GM18511 (cell line): ENCODE results near the gene MTG1.
A peak's percentile ranks its signal among the peaks of the same experiment; 100 is the strongest.
"Not testable (repeated sequence)": the region's sequence is repeated elsewhere in the genome, so short reads cannot be mapped to it uniquely, and the experiment has no call there.

ENCODE experiments used
- ATAC-seq: cut with Tn5 transposase; IDR thresholded peaks from one replicate; pipeline ENCODE4 v1.9.1; 2021; ENCODE audit warnings: mild to moderate bottlenecking, moderate library complexity; ENCODE audit not compliant: unreplicated experiment

The MTG1 gene

DNA sequence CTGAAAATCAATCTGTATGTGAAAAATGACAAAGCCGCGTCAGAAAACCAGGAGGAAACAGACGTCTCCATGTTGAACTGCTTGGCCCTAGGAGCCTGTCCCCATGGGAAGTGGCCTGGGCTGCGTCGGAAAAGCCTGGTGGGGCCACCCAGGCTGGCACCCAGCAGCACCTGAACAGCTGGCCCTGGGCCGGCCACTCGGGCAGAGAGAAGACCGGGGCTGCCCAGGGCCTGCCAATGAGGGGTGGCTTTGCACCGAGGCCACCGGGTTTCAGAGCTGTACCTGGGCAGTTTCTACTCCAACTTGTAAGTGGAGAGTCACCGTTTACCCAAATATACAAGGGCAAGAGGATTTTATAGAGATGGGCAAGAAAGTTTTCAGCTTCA lies 35.0 kb upstream of the MTG1 start:
- no peak for ATAC-seq

DNA sequence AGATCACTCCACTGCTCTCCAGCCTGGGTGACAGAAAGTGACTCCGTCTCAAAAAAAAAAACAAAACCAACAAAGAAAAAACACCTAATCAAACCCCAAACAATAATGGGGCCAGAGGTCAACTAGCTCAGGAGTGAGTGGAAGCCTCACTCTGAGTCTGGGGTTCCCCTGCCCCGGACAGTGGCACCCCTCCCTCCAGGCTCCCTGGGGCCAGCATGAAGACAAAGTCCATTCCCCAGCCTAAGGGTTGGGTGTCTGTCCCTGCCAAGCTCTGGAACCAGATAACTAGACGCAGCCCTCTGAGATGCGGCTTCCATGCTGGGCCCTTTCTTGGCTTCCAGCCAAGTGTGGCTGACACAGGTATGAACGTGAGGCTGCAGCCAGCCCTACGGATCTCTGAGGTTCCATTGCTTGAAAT lies 34.4 kb upstream of the MTG1 start:
- ATAC-seq: no peak

DNA sequence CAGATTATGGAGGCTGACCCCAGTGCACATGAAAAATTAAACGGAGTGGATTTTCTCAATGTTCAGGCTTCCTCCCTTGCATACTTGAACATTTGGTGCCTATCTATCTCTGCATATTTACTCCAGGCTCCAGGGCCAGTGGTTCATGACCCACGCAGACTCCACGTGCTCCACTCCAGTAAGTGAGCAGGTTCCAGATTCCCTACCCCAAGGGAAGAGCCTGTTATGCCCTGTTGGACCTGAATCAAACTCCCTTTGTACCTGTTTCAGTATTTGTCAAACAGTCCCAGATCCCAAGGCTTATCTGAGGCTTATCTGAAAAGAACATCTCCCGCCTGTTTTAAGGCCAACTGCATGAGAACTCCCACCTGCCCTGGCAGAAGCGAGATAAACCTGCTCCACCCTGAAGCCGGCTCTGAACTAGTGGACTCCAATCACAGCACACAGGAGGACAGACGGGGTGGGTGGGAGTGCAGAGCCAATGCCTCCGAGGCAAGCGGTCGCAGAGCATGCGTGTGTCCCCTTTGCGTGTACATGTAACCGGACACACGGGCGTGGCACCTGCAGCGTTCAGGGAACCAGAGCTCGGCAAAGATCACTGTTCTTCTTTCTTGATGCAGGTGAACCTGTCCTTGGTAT lies 33.9 kb upstream of the MTG1 start:
- no peak for ATAC-seq

DNA sequence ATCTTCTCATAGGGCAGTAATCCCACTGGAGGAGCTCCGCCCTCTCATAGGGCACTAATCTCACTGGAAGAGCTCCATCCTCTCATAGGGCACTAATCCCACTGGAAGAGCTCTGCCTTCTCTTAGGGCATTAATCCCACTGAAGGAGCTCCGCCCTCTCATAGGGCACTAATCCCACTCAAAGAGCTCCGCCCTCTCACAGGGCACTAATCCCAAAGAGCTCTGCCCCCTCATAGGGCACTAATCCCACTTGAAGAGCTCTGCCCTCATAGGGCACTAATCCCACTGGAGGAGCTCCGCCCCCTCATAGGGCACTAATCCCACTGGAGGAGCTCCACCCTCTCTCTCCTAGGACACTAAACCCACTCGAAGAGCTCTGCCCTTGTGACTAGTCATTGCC lies 32.7 kb upstream of the MTG1 start:
- ATAC-seq: no peak

DNA sequence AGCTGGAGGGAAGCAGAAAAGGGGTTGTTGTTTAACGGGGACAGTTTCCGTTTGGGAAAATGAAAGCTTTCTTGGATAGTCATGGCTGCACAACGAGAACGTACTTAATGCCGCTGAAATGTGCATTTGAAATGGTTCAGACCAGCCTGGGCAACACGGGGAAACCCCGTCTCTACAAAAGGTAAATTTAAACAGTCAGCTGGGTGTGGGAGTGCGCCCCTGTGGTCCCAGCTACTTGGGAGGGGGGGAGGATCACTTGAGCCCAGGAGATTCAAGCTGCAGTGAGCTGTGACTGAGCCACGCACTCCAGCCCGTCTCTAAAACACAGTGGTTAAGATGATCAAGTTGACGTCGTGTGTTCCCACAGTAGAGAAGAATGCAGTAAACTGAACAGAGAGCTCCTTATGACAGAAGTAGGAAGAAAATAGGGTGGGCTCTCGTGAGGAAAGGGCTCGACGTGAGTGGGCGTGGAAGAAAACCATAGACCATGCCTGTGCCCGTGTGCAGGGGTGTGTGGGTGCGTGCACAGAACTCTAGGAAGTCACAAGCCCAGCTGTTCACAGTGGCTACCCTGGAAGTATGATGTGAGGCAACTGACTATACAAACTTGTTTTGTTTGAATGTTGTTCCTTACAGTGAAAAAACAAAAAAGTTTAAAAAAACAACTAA lies 32.0 kb upstream of the MTG1 start:
- no peak for ATAC-seq

DNA sequence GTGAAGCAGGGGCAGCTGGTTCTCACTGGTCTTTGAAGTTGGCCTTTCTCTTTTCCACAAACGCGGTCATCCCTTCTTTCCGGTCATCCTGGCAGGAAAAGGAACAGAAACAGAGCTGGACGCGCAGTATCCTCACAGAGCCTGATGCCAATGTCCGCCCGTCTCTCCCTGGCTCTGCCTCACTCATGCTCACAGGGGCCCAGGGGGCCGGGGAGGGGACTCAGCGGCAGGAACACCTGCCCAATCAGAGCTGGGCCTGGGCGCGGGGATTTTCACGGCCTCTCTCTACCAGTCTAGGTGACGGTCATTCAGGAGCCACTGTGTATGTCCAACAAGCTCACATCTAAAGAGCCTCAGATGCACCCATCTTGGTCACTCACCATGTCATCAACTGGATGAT lies 31.1 kb upstream of the MTG1 start:
- ATAC-seq: no peak

DNA sequence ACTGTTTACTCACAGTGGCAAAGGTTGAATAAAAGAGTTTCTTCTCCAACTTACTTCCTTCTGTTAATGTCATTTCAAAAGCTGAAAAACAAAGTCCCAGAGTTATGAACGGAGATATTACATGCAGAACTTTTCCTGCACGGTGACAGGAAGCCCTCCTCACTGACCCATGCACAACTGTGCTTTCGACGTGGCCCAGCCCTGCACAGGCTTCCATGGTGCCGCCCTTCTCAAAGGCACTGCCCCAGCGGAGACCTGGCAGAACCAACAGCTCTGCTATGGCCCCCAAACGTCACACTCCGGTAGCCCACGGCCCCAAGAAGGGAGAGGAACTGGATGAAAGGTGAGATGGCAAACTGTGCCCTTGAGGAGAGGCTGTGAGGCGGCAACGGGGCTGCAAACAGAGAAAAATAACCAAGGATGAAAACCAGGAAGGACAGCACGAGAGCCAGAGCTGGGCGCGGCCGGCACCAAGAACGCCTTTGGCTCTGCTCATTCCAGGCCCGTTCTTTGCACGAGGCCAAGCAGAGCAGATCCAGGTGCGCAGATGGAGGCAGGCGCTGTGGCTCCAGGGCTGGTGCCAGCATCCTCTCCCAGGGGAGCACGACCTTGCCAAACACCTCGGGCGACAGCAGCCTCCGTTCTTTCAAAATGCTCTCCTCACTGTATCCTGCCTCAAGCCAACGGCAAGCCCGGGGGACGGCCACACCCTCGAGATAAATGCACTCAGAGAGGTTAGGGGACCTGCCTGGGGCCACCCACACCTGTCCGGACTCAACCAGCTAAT lies 29.1 kb upstream of the MTG1 start:
- ATAC-seq: no peak

DNA sequence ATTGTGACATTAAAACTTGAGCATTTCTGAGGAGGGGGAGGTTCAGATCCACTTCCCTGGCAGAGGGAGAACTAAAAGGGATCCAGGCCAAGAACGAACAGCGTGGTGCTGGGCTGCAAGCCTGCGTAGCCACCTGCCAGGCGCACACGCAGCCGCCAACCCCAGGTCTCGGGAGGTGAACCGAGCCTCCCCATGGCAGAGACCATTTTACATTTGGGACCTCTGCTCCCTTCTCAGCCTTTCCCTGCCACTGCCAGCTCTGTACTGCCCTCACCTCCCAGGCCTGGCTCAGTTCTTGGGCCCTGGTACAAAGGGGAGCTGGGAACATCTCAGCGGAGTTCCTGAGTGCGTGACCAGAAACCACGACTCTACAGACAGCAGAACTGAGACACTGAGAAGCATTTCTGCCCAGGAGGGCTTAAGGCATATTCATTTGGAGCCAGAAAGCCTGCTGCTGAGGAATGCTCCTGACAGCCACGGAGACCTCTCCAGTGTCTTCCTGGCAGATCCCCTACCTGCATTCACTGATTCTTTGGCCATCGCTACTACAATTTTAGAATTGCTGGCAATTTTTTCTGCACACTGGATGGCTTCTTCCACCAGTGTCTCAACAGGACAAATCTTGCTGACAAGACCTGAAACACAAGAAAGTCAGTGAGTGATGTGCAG lies 28.4 kb upstream of the MTG1 start:
- no peak for ATAC-seq

DNA sequence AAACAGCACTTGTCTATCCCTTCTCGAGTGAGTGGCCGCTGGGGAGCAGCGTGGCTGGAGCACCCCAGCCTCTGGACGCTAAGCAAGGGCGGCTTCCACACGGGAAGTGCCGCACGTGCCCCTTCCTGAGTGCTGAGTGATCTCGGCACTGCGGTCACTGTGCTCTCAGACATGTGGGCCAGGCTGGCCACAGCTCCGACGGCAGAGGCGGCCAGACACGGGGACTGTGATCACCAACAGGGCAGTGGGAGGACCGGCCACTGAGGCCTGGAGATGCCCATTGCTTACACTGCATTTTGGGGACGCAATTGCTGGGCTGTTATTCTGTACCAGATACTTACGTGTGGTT lies 27.9 kb upstream of the MTG1 start:
- no peak for ATAC-seq

DNA sequence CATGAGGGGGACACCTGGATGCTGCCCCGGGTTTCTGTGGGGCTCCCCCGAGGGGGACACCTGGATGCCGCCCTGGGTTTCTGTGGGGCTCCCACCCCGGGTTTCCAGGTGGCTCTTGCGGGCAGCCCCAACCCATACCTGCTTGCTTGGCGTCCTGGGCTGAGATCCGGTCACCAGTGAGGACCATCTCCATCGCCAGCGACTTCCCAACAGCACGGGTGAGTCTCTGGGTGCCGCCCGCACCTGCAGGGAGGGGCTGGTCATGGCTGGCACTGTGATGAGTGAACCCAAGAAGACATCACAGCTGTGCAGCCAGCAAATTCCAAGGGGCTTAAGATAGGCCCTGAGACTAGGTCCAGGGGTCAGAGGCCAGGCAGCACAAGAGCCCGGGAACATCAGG lies 27.2 kb upstream of the MTG1 start:
- ATAC-seq: no peak

DNA sequence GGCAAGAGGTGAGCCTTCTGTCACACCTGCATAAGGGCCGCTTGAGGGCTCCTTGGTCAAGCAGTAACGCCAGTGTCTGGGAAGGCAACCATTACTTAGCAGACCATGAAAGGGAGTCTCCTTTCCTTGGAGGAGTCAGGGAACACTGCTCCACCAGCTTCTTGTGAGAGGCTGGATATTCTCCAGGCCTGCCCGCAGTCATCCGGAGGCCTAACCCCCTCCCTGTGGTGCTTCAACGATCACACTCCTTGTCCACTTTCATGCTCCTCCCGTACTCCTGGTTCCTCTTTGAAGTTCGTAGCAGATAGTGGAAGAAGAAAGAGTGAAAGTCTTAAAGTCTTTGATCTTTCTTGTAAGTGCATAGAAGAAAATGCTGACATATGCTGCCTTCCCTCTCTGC lies 26.5 kb upstream of the MTG1 start:
- not testable (repeated sequence) for ATAC-seq

DNA sequence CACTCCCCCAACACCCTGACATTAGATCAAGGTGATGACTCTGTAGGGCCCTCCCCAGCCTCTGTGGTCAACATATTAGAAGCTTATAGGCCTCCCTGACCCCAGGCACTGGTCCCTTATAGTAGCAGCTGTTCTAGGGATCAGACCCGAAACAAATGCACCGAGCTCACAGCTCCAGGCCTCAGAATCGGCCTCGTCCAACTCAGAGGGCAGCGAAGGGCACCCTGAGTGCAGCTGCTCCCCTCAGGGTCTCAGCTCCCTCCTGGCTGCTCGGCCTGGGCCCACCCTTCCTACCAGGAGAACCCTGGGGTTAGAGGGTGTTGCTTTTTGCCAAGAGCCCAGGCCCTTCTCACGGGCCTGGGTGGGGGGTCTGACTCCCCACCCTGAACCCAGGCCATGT lies 25.8 kb upstream of the MTG1 start:
- no peak for ATAC-seq

DNA sequence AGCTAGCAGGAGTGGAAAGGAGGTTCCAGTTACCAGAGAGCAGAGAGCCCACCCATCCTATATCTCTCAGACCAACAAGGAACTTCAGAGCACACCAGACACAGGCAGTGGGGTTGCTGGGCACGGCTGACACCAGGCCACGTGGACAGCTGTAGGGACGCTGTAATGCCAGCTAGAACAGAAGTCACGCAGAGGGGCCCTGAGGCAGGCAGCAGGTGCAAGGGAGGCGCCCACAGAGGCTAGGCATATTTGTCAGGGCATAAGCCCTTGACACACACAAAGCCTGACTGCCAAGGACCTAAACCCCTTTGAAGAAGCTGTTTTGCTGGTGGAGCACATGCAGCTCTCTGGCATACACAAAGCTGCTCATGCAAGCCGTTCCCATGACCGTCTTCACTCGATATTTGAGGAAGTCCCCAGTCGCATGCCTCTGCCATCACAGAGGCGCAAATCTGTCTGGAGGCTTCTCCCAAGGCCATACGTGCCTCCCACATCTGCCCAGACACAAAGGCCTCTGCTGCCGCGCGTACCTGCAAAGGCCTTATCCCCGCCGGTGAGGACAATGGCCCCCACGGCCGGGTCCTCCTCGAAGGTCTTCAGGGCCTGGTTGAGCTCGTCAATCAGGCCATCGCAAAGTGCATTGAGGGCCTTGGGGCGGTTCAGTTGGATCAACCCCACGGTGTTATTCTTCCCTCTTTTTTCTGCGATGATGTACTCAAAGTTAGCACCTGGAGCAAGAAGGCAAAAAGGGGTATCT lies 23.7 kb upstream of the MTG1 start:
- no peak for ATAC-seq

DNA sequence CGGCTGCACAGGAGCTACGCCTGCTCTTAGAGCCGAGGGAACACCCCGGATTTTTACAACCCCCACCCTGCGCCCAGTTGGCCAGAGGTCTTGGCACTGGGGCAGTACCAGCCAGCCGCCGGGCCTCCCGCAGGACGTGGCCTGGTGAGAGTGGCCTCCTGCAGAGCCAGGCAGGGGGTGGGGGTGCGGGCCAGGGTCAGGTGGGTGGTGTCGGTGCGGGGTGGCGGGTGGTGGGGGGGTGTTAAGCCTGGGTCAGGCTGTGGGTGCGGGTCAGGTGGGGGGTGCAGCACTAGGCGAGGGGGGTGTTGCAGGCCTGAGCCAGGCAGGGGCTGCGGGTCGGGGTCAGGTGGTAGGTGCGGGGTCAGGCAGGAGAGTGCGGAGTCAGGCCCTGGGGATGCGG lies 21.4 kb upstream of the MTG1 start:
- ATAC-seq: no peak

DNA sequence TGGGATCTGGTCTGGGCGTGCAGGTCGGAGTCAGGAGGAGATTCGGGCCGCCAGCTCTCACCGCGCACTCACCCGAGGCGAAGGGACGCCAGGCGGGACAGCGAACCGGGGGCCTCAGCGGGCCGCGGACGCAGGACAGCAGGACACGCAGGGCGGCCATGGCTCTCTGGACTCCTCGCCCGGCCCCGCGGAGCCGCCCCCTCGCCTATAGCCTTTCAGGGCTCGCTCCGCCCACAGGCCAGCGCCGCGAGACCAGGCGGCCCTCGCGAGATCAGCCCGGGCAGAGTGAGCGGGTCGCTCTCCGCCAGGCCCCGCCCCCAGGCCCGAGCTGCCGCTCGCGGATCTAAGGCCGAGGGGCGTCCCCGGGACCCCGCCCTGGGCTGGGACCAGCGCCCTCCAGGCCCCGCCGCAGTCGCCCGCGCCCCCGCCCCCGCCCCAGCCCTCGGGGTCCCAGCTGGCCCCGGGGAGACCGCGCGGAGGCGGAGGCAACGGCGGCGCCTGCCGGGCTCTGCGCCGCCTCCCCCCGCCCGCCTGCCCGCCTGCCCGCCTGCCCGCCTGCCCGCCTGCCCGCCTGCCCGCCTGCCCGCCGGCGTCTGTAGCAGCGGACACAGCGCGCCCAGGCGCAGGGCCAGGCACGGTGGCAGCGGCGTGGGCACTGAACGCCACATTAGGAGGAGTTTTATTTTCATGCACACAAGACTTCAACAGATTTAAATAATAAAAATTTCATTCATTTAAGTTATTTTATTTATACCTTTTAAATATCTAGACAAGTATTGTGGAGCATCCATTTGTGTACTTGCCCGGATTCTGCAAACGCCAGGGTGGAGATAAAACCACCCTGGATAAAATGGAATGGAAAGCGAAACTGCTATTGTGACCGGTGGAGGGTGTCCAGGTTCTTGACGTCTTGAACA lies 20.5 kb upstream of the MTG1 start, which contains the start of gene ECHS1:
Gene ECHS1, minus strand, starts transcription at position 181 of the 917 bp plus-strand sequence. Its CDS starts 21 bp downstream, at position 160.
- ATAC-seq: peak; percentile 95

DNA sequence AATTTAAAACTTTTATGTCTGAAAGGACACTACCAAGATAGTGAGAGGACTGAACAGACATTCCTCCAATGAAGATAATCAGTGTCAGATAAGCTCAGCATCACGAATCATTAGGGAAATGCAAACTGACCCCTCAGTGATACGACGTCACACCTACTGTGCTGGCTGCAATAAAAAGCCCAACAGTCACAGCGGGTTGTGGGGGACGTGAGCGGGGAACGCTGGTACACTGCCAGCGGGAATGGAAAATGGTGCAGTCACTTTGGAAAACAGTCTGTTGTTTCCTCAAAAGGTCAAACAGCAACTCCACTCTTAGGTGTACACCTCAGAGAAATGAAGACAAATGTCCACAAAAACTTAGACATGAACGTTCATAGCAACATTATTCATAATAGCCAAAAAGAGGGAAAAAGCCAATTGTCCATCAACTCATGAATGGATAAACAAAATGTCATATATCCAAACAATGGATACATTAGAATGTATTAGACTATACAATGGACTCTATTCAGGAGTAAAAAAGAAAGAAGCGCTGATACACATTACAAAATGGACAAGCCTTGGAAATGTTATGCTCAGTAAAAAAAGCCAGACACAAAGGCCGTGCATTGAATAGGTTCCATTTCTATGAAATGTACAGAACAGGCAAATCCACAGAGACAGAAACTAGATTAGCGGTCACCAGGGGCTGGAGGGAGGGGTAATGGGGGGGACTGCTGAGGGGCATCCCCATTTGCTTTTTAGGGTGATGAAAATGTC lies 18.4 kb upstream of the MTG1 start:
- ATAC-seq: no peak

DNA sequence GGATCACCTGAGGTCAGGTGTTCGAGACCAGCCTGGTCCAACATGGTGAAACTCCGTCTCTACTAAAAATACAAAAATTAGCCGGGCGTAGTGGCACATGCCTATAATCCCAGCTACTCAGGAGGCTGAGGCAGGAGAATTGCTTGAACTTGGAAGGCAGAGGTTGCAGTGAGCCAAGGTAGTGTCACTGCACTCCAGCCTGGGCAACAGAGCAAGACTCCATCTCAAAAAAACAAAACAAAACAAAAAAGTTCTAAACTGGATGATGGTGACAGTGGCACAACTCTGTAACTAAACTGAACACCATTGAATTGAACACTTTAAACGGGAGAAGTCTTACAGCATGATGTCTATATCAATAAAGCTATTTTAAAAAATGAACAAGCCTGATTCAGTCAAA lies 17.8 kb upstream of the MTG1 start:
- ATAC-seq: not testable (repeated sequence)

DNA sequence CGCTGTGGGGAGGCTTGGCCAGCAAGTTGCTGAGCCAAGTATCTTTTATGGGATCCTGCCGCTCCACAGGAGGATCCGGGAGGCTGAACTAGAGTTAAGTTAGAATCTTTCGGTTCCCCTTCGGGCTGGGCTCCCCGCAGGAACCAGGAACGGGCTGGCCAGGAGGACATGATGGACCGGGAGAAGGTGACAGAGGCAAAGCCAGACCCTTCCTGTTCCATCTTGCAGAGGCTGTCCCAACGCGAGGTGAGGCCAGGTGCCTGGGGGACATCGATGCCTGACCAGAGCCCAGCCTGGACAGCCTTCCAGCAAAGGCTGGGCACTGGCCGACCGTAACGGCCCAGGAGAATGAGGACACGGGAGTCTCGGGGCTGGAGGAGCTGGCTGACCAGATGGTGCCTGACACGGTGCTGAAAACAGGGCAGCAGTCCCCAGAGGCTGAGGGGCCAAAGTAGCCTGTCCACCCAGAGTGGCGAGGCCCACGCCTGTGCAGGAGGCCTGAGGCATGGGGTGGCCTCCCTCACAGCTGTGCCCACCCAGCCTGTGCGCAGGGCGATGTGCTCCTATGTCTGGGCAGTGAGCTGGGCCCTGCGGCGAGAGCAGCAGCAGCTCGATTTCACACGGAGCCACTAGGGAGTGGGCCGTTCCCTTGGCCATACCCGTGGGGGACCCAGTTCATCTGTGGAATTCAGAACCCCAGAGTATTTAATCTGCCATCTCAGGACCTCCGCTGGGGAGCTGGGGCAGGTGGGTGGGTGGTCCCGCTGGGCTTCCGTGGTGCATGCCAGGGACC lies 16.7 kb upstream of the MTG1 start:
- no peak for ATAC-seq
